Ishikawa (cell line): ENCODE results near the gene PCBP3.

Experiments
- CEBPB ChIP-seq: IDR thresholded peaks from 2 replicates; pipeline ENCODE4 v1.6.1; 2012
- CREB1 ChIP-seq: IDR thresholded peaks from 2 replicates; pipeline ENCODE4 v1.6.1; 2012; ENCODE audit warnings: low read depth
- EGR1 ChIP-seq: IDR thresholded peaks from 2 replicates; pipeline ENCODE4 v1.6.1; 2012
- EP300 ChIP-seq: IDR thresholded peaks from 2 replicates; pipeline ENCODE4 v1.6.1; 2012; ENCODE audit warnings: borderline replicate concordance
- FOXM1 ChIP-seq: IDR thresholded peaks from 2 replicates; pipeline ENCODE4 v1.6.1; 2012; ENCODE audit warnings: low read depth, borderline replicate concordance
- NFIC ChIP-seq: IDR thresholded peaks from 2 replicates; pipeline ENCODE4 v1.6.1; 2012
- RAD21 ChIP-seq: IDR thresholded peaks from 2 replicates; pipeline ENCODE4 v1.6.1; 2012; ENCODE audit warnings: low read depth
- REST ChIP-seq: IDR thresholded peaks from 2 replicates; pipeline ENCODE4 v1.6.1; 2012; ENCODE audit warnings: low read depth, mild to moderate bottlenecking
- TAF1 ChIP-seq: IDR thresholded peaks from 2 replicates; pipeline ENCODE4 v1.6.1; 2012; ENCODE audit warnings: low read depth, mild to moderate bottlenecking
- TCF12 ChIP-seq: IDR thresholded peaks from 2 replicates; pipeline ENCODE4 v1.6.1; 2012; ENCODE audit warnings: low read depth
- TEAD4 ChIP-seq: IDR thresholded peaks from 2 replicates; pipeline ENCODE4 v1.6.1; 2012
- YY1 ChIP-seq: IDR thresholded peaks from 2 replicates; pipeline ENCODE4 v1.6.1; 2012; ENCODE audit warnings: low read depth
- ZBTB7A ChIP-seq: IDR thresholded peaks from 2 replicates; pipeline ENCODE4 v1.6.1; 2012; ENCODE audit warnings: low read depth
- TF ChIP-seq, protein P1 (sequence below): IDR thresholded peaks from 2 replicates; pipeline ENCODE4 v1.6.1; 2012
- TF ChIP-seq, protein P2 (sequence below): IDR thresholded peaks from 2 replicates; pipeline ENCODE4 v1.6.1; 2012

PCBP3 gene

GRCh38 chr21:45713613-45714012, 70.1 kb downstream of the PCBP3 start:
- TF ChIP-seq TEAD4 (no peak), EP300 (no peak), NFIC (no peak), YY1 (no peak), TCF12 (no peak), EGR1 (no peak), RAD21 (no peak), CEBPB (no peak), CREB1 (no peak), FOXM1 (no peak), REST (no peak), TAF1 (no peak), ZBTB7A (no peak)
- TF ChIP-seq, protein P1, sequence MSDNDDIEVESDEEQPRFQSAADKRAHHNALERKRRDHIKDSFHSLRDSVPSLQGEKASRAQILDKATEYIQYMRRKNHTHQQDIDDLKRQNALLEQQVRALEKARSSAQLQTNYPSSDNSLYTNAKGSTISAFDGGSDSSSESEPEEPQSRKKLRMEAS, result no peak
- TF ChIP-seq, protein P2, sequence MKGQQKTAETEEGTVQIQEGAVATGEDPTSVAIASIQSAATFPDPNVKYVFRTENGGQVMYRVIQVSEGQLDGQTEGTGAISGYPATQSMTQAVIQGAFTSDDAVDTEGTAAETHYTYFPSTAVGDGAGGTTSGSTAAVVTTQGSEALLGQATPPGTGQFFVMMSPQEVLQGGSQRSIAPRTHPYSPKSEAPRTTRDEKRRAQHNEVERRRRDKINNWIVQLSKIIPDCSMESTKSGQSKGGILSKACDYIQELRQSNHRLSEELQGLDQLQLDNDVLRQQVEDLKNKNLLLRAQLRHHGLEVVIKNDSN, result no peak

GRCh38 chr21:45715441-45715840, 71.9 kb downstream of the PCBP3 start:
- no peak for TF ChIP-seq ZBTB7A
- TF ChIP-seq CEBPB, result no peak
- TF ChIP-seq EP300, result no peak
- TF ChIP-seq TCF12, result no peak
- TF ChIP-seq, protein P1, result no peak
- no peak for TF ChIP-seq TEAD4
- no peak for TF ChIP-seq RAD21
- TF ChIP-seq TAF1, result no peak
- TF ChIP-seq REST, result no peak
- no peak for TF ChIP-seq FOXM1
- TF ChIP-seq CREB1, result no peak
- no peak for TF ChIP-seq EGR1
- TF ChIP-seq YY1, result no peak
- no peak for TF ChIP-seq NFIC
- TF ChIP-seq, protein P2, result no peak

DNA sequence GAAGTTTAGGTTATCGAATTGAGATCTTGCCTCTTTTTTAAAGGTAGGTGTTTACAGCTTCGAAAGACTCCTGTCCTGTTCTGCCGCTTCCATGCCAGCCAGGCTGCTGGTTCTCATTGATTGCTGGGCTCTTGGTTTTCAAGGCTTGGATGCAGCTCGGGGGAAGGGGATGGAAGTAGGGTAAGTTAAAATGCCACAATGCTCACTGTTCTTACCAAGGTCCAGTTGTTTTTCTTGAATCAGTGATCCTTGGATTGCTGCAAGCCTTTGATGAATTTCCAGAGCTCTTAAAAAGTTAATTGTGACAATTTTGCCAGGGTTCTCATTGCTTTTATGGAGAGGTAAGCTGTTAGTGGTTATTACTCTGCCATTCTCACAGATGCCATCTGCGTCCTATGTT, 74.9 kb downstream of the PCBP3 start:
- TF ChIP-seq TCF12, result no peak
- TF ChIP-seq YY1, result no peak
- TF ChIP-seq REST, result no peak
- no peak for TF ChIP-seq EP300
- no peak for TF ChIP-seq TAF1
- TF ChIP-seq, protein P1, result no peak
- TF ChIP-seq CREB1, result no peak
- TF ChIP-seq EGR1, result no peak
- TF ChIP-seq ZBTB7A, result no peak
- TF ChIP-seq RAD21, result no peak
- no peak for TF ChIP-seq NFIC
- TF ChIP-seq, protein P2, result no peak
- TF ChIP-seq FOXM1, result no peak
- no peak for TF ChIP-seq TEAD4
- TF ChIP-seq CEBPB, result no peak

DNA sequence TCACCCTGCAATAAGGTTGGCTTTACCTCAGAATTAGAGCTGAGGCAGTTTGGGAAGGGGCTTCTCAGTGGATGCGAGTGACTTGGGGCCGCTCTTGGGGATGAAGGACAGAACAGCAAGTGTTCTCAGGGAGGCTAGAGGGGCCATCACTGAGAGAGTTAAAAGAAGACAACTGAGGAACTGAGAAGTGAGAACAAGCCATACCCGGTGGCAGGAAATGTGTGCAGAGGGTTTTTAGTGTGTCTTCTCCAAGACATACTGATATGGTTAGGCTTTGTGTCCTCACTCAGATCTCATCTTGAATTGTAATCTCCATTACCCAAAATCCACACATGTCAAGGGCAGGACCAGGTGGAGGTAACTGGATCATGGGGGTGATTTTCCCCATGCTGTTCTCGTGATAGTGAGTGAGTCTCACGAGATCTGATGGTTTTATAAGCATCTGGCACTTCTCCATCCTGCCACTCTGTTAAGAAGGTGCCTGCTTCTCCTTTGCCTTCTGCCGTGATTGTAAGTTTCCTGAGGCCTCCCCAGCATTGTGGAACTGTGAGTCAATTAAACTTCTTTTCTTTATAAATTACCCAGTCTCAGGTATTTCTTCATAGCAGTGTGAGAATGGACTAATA, 75.8 kb downstream of the PCBP3 start:
- no peak for TF ChIP-seq RAD21
- TF ChIP-seq REST, result no peak
- TF ChIP-seq, protein P2, result no peak
- TF ChIP-seq, protein P1, result no peak
- no peak for TF ChIP-seq TCF12
- no peak for TF ChIP-seq EP300
- TF ChIP-seq CREB1, result no peak
- TF ChIP-seq EGR1, result no peak
- no peak for TF ChIP-seq YY1
- no peak for TF ChIP-seq ZBTB7A
- TF ChIP-seq TEAD4, result no peak
- TF ChIP-seq FOXM1, result no peak
